Fibroblast of mammary gland (primary cell): ENCODE results near the gene CTIF.
A peak's percentile ranks its signal among the peaks of the same experiment; 100 is the strongest.

Experiments used
- DNase-seq: peaks from one replicate; pipeline ENCODE4 v3.0.0-alpha.2; 2010; ENCODE audit warnings: low read depth
- H3K4me3 ChIP-seq: 2 replicates; pipeline ENCODE4 v1.5.1; 2011; ENCODE audit warnings: low read depth, mild to moderate bottlenecking, low read length, moderate library complexity; ENCODE audit not compliant: control insufficient read depth
- CTCF ChIP-seq: conservative IDR thresholded peaks from 2 replicates; pipeline ENCODE4 v1.5.1; 2011; ENCODE audit warnings: low read depth, low read length, inconsistent platforms; ENCODE audit not compliant: control insufficient read depth, insufficient read depth

CTIF gene

GRCh38 chr18:48672671-48673340 lies 134.0 kb downstream of the CTIF start:
- TF ChIP-seq CTCF = no peak
- DNase-seq = no peak
- H3K4me3 ChIP-seq = no peak overlapping the region

- no peak overlapping the region for H3K4me3 ChIP-seq
- DNase-seq = no peak
- no peak for TF ChIP-seq CTCF
Measured at GRCh38 chr18:48673456-48673852, 134.6 kb downstream of the CTIF start.

GRCh38 chr18:48673853-48674721 lies 135.3 kb downstream of the CTIF start:
- no peak overlapping the region for H3K4me3 ChIP-seq
- peak; percentile 44 for DNase-seq
- no peak for TF ChIP-seq CTCF

GRCh38 chr18:48674758-48675351 lies 136.0 kb downstream of the CTIF start:
- DNase-seq = no peak
- TF ChIP-seq CTCF = no peak
- no peak overlapping the region for H3K4me3 ChIP-seq

- DNase-seq = peak; percentile 81
- no peak overlapping the region for H3K4me3 ChIP-seq
- peak; percentile 92 for TF ChIP-seq CTCF
Measured at GRCh38 chr18:48675352-48675761, 136.5 kb downstream of the CTIF start.

DNA sequence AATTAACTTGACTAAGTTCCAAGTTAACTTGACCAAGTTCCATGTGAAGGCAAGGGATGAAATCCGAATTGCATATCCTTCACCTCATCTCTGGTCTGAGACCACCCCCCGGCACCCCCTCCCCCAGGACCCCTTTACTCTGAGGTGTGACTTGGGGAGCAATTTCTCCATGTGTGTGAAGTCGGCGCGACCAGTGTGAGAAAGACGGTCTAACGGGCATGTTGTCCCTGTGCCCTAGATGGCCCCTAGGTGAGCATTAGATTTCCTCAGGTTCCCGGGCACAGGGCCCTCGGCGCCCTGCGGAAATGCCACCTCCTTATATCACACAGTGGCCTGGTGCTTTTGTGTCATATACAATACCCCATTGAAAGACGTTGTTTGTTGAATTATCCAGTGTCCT lies 137.1 kb downstream of the CTIF start:
- H3K4me3 ChIP-seq = no peak overlapping the region
- TF ChIP-seq CTCF = no peak
- DNase-seq = no peak
